Left ventricle myocardium inferior (tissue), 1 donor: ENCODE measurements around the gene KIAA0513. TPM values are rescaled to one million over a fixed set of nuclear protein-coding genes. Genes with fewer than 3 reads are reported as not detected.

Source experiments
- DNase-seq: peaks from one replicate; pipeline ENCODE4 v3.0.0-alpha.2; 2020
- H3K27ac ChIP-seq: fragments of 200-600 bp; replicated peaks from 2 replicates; pipeline ENCODE4 v1.8.0; 2021
- H3K27me3 ChIP-seq: fragments of 200-600 bp; 2 replicates; pipeline ENCODE4 v1.8.0; 2021; ENCODE audit warnings: low read depth
- H3K36me3 ChIP-seq: fragments of 200-600 bp; 2 replicates; pipeline ENCODE4 v1.8.0; 2021
- H3K4me1 ChIP-seq: fragments of 200-600 bp; 2 replicates; pipeline ENCODE4 v1.8.0; 2021
- H3K4me3 ChIP-seq: fragments of 200-600 bp; 2 replicates; pipeline ENCODE4 v1.8.0; 2021; ENCODE audit warnings: mild to moderate bottlenecking, moderate library complexity
- H3K9me3 ChIP-seq: fragments of 200-600 bp; replicated peaks from 2 replicates; pipeline ENCODE4 v1.8.0; 2021
- intact Hi-C: fragments of 100-400 bp; cut with micrococcal nuclease; formaldehyde crosslinking; loops from one replicate; pipeline ENCODE4 v1.11.0; 2022
- total RNA-seq: library from RNA; stranded (reverse); fragmentation: NEBNext Ultra II Directional; extraction: Animal tissue kit (Norgen Biotek cat#: 25700); gene quantifications from one replicate; pipeline ENCODE4 v1.2.1, GENCODE V29; 2021
- TF ChIP-seq, protein P1 (sequence below): fragments of 200-600 bp; IDR thresholded peaks from 2 replicates; pipeline ENCODE4 v1.8.0; 2021; ENCODE audit warnings: antibody characterized with exemption, mild to moderate bottlenecking, borderline replicate concordance
- donor health status: DM: no; HTN: yes; CAD: no; lungs with severe emphysema.

Gene KIAA0513
- total RNA-seq, 1 donor from 2014 or later, result 10.0 TPM

DNA sequence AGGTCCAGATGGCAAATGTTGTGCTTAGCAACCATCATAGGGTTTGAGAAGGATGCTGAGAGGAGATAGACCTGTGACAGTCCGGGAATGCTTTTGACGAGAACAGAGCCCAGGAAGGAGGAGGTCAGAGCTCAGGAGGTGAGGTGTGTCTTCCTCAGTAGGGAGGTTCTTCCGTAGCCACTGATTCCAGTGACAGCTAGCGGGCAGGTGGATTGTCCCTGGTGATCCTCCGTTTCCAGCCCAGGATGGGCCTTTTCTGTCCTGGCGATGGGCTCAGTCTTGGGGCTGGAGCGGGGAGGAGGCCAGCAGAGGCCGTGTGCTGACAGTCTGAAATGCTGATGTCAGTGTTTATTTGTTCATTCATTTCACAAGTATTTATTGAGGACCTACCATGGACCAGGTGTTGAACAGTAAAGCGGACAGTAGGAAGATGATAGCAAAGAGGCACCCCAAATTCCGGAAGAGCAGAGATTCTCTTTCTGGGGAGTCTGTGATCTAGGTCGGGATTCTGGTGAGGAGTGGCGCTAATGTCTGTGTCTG lies 38.8 kb downstream of the KIAA0513 start:
- no peak overlapping the region for H3K27ac ChIP-seq
- TF ChIP-seq, protein P1, sequence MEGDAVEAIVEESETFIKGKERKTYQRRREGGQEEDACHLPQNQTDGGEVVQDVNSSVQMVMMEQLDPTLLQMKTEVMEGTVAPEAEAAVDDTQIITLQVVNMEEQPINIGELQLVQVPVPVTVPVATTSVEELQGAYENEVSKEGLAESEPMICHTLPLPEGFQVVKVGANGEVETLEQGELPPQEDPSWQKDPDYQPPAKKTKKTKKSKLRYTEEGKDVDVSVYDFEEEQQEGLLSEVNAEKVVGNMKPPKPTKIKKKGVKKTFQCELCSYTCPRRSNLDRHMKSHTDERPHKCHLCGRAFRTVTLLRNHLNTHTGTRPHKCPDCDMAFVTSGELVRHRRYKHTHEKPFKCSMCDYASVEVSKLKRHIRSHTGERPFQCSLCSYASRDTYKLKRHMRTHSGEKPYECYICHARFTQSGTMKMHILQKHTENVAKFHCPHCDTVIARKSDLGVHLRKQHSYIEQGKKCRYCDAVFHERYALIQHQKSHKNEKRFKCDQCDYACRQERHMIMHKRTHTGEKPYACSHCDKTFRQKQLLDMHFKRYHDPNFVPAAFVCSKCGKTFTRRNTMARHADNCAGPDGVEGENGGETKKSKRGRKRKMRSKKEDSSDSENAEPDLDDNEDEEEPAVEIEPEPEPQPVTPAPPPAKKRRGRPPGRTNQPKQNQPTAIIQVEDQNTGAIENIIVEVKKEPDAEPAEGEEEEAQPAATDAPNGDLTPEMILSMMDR, result no peak
- H3K36me3 ChIP-seq, result peaks cover 32% of the 10 kb centered on the region
- peaks cover 5% of the 10 kb centered on the region for H3K4me1 ChIP-seq
- no peaks in the 10 kb centered on the region for H3K9me3 ChIP-seq
- no peaks in the 10 kb centered on the region for H3K27me3 ChIP-seq
- DNase-seq, result no peak
- intact Hi-C loops, result no loop called here
- no peak overlapping the region for H3K4me3 ChIP-seq

GRCh38 chr16:85067024-85067423 lies 39.4 kb downstream of the KIAA0513 start:
- H3K27ac ChIP-seq, result no peak overlapping the region
- no peaks in the 10 kb centered on the region for H3K9me3 ChIP-seq
- H3K27me3 ChIP-seq, result no peaks in the 10 kb centered on the region
- peaks cover 32% of the 10 kb centered on the region for H3K36me3 ChIP-seq
- no peak for DNase-seq
- TF ChIP-seq, protein P1, result no peak
- intact Hi-C loops, result no loop called here
- peaks cover 5% of the 10 kb centered on the region for H3K4me1 ChIP-seq
- H3K4me3 ChIP-seq, result no peak overlapping the region

- no peak overlapping the region for H3K27ac ChIP-seq
- TF ChIP-seq, protein P1, result no peak
- no peak for DNase-seq
- H3K4me1 ChIP-seq, result peaks cover 5% of the 10 kb centered on the region
- peaks cover 32% of the 10 kb centered on the region for H3K36me3 ChIP-seq
- H3K27me3 ChIP-seq, result no peaks in the 10 kb centered on the region
- no peaks in the 10 kb centered on the region for H3K9me3 ChIP-seq
- no peak overlapping the region for H3K4me3 ChIP-seq
- intact Hi-C loops, result no loop called here
Measured at GRCh38 chr16:85067426-85067825, 39.8 kb downstream of the KIAA0513 start.

DNA sequence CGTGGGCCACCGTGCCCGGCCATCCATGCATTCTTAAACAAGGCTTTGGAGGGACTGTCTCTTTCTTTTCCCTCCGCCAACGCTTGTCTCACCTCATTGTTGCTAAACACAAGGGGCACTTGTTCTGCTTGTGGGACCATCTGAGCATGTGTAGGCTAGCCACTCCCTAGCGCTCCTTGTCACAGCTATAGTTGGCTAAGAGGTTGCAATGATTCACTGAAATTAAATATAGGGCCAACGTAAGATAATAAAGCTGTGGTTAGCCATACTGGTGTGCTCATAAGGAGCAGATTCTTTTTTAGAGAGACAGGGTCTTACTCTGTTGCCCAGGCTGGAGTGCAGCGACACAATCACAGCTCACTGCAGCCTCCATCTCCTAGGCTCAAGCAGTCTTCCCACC lies 41.2 kb downstream of the KIAA0513 start:
- Histone ChIP-seq H3K4me1 (peaks cover 6% of the 10 kb centered on the region), H3K36me3 (peaks cover 37% of the 10 kb centered on the region), H3K27ac (no peak overlapping the region), H3K27me3 (no peaks in the 10 kb centered on the region), H3K4me3 (no peak overlapping the region), H3K9me3 (no peaks in the 10 kb centered on the region)
- intact Hi-C loops, result no loop called here
- TF ChIP-seq, protein P1, result no peak
- DNase-seq, result no peak

DNA sequence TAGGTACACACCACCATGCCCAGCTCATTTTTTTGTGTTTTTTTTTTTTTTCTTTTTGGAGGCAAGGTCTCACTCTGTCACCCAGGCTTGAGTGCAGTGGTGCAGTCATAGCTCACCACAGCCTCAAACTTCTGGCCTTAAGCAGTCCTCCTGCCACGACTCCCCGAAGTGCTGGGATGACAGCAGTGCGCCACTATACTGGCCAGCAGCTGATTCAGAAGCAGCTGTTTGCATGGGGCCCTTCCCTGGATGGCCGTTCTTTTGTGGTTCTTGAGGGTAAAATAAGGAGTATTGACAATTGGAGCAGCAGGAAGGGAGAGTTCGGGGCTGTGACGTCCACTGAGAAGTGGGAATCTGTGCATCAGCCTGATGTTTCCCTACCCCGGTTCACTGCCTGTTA lies 41.6 kb downstream of the KIAA0513 start:
- Histone ChIP-seq H3K36me3 (peaks cover 37% of the 10 kb centered on the region), H3K27ac (no peak overlapping the region), H3K9me3 (no peaks in the 10 kb centered on the region), H3K27me3 (no peaks in the 10 kb centered on the region), H3K4me1 (peaks cover 6% of the 10 kb centered on the region), H3K4me3 (no peak overlapping the region)
- TF ChIP-seq, protein P1, result no peak
- no peak for DNase-seq
- intact Hi-C loops, result no loop called here
